ENCODE results near the gene FAM168A. TPM values are rescaled to one million over a fixed set of nuclear protein-coding genes. Genes with fewer than 3 reads are reported as not detected.

The FAM168A gene
- total and polyA plus RNA-seq, 9 of the 15 experiments (the other 6 are each of a cell fraction or from before 2014, with no cell fraction given), result 0.44 to 7.2 (median 2.9) TPM

DNA sequence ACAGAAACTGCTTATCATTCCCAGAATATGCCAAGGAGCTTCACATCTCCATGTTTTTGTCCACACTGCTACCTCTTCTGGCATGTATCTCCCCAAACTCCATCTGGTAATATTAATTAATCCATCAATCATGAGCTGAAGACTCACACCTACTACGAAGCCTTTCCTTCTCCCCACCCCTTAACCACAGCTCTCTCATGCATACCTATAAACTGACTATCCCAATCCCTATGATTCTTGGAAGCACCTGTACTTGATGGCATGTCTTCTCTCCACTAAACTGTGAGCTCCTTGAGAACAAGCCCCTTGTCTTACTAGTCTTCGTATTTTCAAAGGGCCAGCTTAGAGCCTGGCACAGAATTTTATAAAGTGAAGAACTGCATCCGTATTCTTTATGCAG lies 174.4 kb downstream of the FAM168A start (continued):
- TF ChIP-seq, protein P1, sequence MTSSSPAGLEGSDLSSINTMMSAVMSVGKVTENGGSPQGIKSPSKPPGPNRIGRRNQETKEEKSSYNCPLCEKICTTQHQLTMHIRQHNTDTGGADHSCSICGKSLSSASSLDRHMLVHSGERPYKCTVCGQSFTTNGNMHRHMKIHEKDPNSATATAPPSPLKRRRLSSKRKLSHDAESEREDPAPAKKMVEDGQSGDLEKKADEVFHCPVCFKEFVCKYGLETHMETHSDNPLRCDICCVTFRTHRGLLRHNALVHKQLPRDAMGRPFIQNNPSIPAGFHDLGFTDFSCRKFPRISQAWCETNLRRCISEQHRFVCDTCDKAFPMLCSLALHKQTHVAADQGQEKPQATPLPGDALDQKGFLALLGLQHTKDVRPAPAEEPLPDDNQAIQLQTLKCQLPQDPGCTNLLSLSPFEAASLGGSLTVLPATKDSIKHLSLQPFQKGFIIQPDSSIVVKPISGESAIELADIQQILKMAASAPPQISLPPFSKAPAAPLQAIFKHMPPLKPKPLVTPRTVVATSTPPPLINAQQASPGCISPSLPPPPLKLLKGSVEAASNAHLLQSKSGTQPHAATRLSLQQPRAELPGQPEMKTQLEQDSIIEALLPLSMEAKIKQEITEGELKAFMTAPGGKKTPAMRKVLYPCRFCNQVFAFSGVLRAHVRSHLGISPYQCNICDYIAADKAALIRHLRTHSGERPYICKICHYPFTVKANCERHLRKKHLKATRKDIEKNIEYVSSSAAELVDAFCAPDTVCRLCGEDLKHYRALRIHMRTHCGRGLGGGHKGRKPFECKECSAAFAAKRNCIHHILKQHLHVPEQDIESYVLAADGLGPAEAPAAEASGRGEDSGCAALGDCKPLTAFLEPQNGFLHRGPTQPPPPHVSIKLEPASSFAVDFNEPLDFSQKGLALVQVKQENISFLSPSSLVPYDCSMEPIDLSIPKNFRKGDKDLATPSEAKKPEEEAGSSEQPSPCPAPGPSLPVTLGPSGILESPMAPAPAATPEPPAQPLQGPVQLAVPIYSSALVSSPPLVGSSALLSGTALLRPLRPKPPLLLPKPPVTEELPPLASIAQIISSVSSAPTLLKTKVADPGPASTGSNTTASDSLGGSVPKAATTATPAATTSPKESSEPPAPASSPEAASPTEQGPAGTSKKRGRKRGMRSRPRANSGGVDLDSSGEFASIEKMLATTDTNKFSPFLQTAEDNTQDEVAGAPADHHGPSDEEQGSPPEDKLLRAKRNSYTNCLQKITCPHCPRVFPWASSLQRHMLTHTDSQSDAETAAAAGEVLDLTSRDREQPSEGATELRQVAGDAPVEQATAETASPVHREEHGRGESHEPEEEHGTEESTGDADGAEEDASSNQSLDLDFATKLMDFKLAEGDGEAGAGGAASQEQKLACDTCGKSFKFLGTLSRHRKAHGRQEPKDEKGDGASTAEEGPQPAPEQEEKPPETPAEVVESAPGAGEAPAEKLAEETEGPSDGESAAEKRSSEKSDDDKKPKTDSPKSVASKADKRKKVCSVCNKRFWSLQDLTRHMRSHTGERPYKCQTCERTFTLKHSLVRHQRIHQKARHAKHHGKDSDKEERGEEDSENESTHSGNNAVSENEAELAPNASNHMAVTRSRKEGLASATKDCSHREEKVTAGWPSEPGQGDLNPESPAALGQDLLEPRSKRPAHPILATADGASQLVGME (CRISPR knock-in tag; IDR thresholded peaks at IDR 0.05), result no peak
- no peak for TF ChIP-seq CTBP1 (IDR thresholded peaks at IDR 0.05; ENCODE audit: borderline replicate concordance)
- no peak for TF ChIP-seq PHB2 (IDR thresholded peaks at IDR 0.05; ENCODE audit: low read depth)
- TF ChIP-seq, protein P2, sequence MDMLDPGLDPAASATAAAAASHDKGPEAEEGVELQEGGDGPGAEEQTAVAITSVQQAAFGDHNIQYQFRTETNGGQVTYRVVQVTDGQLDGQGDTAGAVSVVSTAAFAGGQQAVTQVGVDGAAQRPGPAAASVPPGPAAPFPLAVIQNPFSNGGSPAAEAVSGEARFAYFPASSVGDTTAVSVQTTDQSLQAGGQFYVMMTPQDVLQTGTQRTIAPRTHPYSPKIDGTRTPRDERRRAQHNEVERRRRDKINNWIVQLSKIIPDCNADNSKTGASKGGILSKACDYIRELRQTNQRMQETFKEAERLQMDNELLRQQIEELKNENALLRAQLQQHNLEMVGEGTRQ (CRISPR knock-in tag; IDR thresholded peaks at IDR 0.05), result no peak
- no peak for TF ChIP-seq ZKSCAN8 (CRISPR knock-in tag; IDR thresholded peaks at IDR 0.05)
- no peak for TF ChIP-seq POU5F1 (IDR thresholded peaks at IDR 0.05; ENCODE audit: borderline replicate concordance, low read depth, low read length, partially characterized antibody)
